HepG2 (cell line): Measurements from ENCODE around the gene AKAIN1. TPM values are rescaled to one million over a fixed set of nuclear protein-coding genes. Genes with fewer than 3 reads are reported as not detected.

ENCODE experiments used
- ATF7 ChIP-seq, 2 experiments: fragments of 450-650 bp in 1 of 2; sonication (generic) in 1 of 2; formaldehyde crosslinking in 1 of 2; IDR thresholded peaks; 2 replicates each; pipeline versions ENCODE4 v1.4.0 to v1.6.1; 2016 to 2020; ENCODE audit warnings: antibody characterized with exemption in 1 of 2, mild to moderate bottlenecking in 1 of 2, missing genetic modification reagents in 1 of 2
- HNRNPK ChIP-seq: fragments of 200-400 bp; formaldehyde crosslinking; IDR thresholded peaks from 2 replicates; pipeline ENCODE4 v1.6.1; 2018; ENCODE audit warnings: low read length, low read depth, moderate library complexity, mild to moderate bottlenecking; ENCODE audit not compliant: poor library complexity, severe bottlenecking
- JARID2 ChIP-seq: sonication (generic); formaldehyde crosslinking; IDR thresholded peaks from 2 replicates; pipeline ENCODE4 v1.8.1; 2023; ENCODE audit warnings: missing genetic modification reagents, inconsistent platforms; ENCODE audit not compliant: insufficient replicate concordance
- MATR3 ChIP-seq: sonication (generic); formaldehyde crosslinking; IDR thresholded peaks from 2 replicates; pipeline ENCODE4 v1.4.0; 2020; ENCODE audit warnings: missing genetic modification reagents
- MED13 ChIP-seq: sonication (generic); formaldehyde crosslinking; IDR thresholded peaks from 2 replicates; pipeline ENCODE4 v1.5.0; 2020; ENCODE audit warnings: missing genetic modification reagents
- NCOA5 ChIP-seq: sonication (generic); formaldehyde crosslinking; IDR thresholded peaks from 2 replicates; pipeline ENCODE4 v1.4.0; 2020; ENCODE audit warnings: missing genetic modification reagents
- NR2F1 ChIP-seq, 2 experiments: fragments of 450-650 bp in 1 of 2; formaldehyde crosslinking in 1 of 2; IDR thresholded peaks; 2 replicates each; pipeline versions ENCODE4 v1.5.0 to v1.6.1; 2016 to 2020; ENCODE audit warnings: mild to moderate bottlenecking in 1 of 2, missing compliant biosample characterization in 1 of 2, missing genetic modification reagents in 1 of 2, moderate library complexity in 1 of 2
- PCBP2 ChIP-seq: fragments of 200-400 bp; formaldehyde crosslinking; optimal IDR thresholded peaks from 2 replicates; pipeline ENCODE3; 2018; ENCODE audit warnings: low read length, low read depth; ENCODE audit not compliant: poor library complexity, severe bottlenecking
- RARA ChIP-seq: IDR thresholded peaks from 2 replicates; pipeline ENCODE4 v1.6.1; 2016; ENCODE audit warnings: missing genetic modification reagents, missing compliant biosample characterization
- SETDB1 ChIP-seq: sonication (generic); formaldehyde crosslinking; IDR thresholded peaks from 2 replicates; pipeline ENCODE4 v1.5.1; 2020; ENCODE audit warnings: missing genetic modification reagents, mild to moderate bottlenecking, borderline replicate concordance
- ZNF343 ChIP-seq: sonication (generic); formaldehyde crosslinking; IDR thresholded peaks from 2 replicates; pipeline ENCODE4 v1.4.0; 2020; ENCODE audit warnings: mild to moderate bottlenecking, missing genetic modification reagents
- ZNF577 ChIP-seq: sonication (generic); formaldehyde crosslinking; IDR thresholded peaks from 2 replicates; pipeline ENCODE4 v1.4.0; 2020; ENCODE audit warnings: mild to moderate bottlenecking, low read depth, missing genetic modification reagents, borderline replicate concordance
- ZNF841 ChIP-seq: sonication (generic); formaldehyde crosslinking; IDR thresholded peaks from 2 replicates; pipeline ENCODE4 v1.8.1; 2023; ENCODE audit warnings: missing genetic modification reagents, borderline replicate concordance
- polyA plus RNA-seq, 8 experiments: library from polyadenylated mRNA; depleted of rRNA in 3 of 8; stranded (reverse) in 7 of 8; unstranded in 1 of 8; fragments of >200 nt; fragmentation: Illumina TruSeq in 4 of 8; extraction: Trizol in 4 of 8; gene quantifications; 2 replicates each; pipeline versions ENCODE4 v1.2.1 to v1.2.3, GENCODE V29; 2011 to 2016; ENCODE audit warnings: low read depth in 4 of 8, missing spikeins in 1 of 8, mixed read lengths in 1 of 8; ENCODE audit not compliant: insufficient read depth in 1 of 8
- total RNA-seq, 5 experiments: library from RNA; depleted of rRNA; stranded (reverse); fragments of >200 nt; fragmentation: Illumina TruSeq; extraction: Trizol; gene quantifications; 2 replicates each; pipeline ENCODE4 v1.2.3, GENCODE V29; 2016; ENCODE audit warnings: low read depth in 1 of 5
- TF ChIP-seq, protein P1 (sequence below): sonication (generic); formaldehyde crosslinking; IDR thresholded peaks from 2 replicates; pipeline ENCODE4 v1.5.1; 2020; ENCODE audit warnings: missing genetic modification reagents, mild to moderate bottlenecking, borderline replicate concordance
- TF ChIP-seq, protein P2 (sequence below): sonication (generic); formaldehyde crosslinking; IDR thresholded peaks from 2 replicates; pipeline ENCODE4 v1.8.1; 2023; ENCODE audit warnings: mild to moderate bottlenecking, inconsistent platforms, moderate library complexity, missing genetic modification reagents, borderline replicate concordance
- TF ChIP-seq, protein P3 (sequence below): IDR thresholded peaks from 2 replicates; pipeline ENCODE4 v1.6.1; 2012; ENCODE audit warnings: low read length, improper control_type of control experiment
- TF ChIP-seq, protein P4 (sequence below): sonication (generic); formaldehyde crosslinking; IDR thresholded peaks from 2 replicates; pipeline ENCODE4 v1.4.0; 2020; ENCODE audit warnings: missing genetic modification reagents

The AKAIN1 gene
- total and polyA plus RNA-seq, 2 of the 13 experiments (the other 11 are each of a cell fraction or from before 2014, with no cell fraction given) = not detected

DNA sequence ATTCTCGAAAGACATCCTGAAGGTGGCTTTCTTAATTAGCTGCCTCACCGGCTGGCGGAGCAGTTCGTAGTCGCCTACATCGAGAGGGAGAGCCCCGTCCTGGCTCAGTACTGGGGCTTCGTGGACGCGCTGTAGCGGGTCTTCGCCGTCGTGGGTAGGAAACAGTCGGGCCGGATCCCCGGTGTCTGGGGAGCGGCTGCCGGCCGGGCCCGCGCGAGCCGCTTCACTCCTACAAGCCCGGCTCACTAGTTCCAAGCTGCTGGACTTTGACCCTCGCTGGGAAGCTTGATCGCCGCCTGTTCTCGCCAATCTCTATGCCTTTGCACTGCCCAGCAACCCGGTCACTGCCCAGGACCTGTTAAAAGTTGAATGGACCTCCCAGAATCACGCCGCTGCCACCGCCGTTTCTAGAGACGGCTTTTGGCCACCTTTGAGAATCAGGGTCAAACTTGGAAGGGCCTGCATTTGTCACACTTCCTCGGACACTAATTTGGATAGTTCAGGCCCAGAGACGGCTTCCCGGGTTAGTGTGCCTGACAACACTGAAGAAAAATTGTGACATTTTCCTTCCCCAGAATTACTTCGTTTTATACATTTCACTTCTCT lies 41.4 kb upstream of the AKAIN1 start (continued):
- TF ChIP-seq, protein P1, sequence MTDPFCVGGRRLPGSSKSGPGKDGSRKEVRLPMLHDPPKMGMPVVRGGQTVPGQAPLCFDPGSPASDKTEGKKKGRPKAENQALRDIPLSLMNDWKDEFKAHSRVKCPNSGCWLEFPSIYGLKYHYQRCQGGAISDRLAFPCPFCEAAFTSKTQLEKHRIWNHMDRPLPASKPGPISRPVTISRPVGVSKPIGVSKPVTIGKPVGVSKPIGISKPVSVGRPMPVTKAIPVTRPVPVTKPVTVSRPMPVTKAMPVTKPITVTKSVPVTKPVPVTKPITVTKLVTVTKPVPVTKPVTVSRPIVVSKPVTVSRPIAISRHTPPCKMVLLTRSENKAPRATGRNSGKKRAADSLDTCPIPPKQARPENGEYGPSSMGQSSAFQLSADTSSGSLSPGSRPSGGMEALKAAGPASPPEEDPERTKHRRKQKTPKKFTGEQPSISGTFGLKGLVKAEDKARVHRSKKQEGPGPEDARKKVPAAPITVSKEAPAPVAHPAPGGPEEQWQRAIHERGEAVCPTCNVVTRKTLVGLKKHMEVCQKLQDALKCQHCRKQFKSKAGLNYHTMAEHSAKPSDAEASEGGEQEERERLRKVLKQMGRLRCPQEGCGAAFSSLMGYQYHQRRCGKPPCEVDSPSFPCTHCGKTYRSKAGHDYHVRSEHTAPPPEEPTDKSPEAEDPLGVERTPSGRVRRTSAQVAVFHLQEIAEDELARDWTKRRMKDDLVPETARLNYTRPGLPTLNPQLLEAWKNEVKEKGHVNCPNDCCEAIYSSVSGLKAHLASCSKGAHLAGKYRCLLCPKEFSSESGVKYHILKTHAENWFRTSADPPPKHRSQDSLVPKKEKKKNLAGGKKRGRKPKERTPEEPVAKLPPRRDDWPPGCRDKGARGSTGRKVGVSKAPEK (CRISPR knock-in tag) = no peak
- TF ChIP-seq NCOA5 (CRISPR knock-in tag) (no peak), RARA (CRISPR knock-in tag) (no peak), ATF7 (IDR thresholded peaks at IDR 0.05) (no peak), ATF7 (CRISPR knock-in tag; IDR thresholded peaks at IDR 0.05) (no peak), ZNF577 (no peak), MATR3 (CRISPR knock-in tag) (no peak), JARID2 (no peak), ZNF343 (CRISPR knock-in tag) (no peak), SETDB1 (no peak), NR2F1 (CRISPR knock-in tag; IDR thresholded peaks at IDR 0.05) (no peak), MED13 (CRISPR knock-in tag) (no peak), ZNF841 (CRISPR knock-in tag) (no peak), HNRNPK (no peak), PCBP2 (no peak)
- TF ChIP-seq, protein P2, sequence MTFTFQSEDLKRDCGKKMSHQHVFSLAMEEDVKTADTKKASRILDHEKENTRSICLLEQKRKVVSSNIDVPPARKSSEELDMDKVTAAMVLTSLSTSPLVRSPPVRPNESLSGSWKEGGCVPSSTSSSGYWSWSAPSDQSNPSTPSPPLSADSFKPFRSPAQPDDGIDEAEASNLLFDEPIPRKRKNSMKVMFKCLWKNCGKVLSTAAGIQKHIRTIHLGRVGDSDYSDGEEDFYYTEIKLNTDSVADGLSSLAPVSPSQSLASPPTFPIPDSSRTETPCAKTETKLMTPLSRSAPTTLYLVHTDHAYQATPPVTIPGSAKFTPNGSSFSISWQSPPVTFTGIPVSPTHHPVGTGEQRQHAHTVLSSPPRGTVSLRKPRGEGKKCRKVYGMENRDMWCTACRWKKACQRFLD (CRISPR knock-in tag) = no peak; the same call in 1 of the 2 replicates
- TF ChIP-seq, protein P3, sequence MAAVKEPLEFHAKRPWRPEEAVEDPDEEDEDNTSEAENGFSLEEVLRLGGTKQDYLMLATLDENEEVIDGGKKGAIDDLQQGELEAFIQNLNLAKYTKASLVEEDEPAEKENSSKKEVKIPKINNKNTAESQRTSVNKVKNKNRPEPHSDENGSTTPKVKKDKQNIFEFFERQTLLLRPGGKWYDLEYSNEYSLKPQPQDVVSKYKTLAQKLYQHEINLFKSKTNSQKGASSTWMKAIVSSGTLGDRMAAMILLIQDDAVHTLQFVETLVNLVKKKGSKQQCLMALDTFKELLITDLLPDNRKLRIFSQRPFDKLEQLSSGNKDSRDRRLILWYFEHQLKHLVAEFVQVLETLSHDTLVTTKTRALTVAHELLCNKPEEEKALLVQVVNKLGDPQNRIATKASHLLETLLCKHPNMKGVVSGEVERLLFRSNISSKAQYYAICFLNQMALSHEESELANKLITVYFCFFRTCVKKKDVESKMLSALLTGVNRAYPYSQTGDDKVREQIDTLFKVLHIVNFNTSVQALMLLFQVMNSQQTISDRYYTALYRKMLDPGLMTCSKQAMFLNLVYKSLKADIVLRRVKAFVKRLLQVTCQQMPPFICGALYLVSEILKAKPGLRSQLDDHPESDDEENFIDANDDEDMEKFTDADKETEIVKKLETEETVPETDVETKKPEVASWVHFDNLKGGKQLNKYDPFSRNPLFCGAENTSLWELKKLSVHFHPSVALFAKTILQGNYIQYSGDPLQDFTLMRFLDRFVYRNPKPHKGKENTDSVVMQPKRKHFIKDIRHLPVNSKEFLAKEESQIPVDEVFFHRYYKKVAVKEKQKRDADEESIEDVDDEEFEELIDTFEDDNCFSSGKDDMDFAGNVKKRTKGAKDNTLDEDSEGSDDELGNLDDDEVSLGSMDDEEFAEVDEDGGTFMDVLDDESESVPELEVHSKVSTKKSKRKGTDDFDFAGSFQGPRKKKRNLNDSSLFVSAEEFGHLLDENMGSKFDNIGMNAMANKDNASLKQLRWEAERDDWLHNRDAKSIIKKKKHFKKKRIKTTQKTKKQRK = no peak
- TF ChIP-seq, protein P4, sequence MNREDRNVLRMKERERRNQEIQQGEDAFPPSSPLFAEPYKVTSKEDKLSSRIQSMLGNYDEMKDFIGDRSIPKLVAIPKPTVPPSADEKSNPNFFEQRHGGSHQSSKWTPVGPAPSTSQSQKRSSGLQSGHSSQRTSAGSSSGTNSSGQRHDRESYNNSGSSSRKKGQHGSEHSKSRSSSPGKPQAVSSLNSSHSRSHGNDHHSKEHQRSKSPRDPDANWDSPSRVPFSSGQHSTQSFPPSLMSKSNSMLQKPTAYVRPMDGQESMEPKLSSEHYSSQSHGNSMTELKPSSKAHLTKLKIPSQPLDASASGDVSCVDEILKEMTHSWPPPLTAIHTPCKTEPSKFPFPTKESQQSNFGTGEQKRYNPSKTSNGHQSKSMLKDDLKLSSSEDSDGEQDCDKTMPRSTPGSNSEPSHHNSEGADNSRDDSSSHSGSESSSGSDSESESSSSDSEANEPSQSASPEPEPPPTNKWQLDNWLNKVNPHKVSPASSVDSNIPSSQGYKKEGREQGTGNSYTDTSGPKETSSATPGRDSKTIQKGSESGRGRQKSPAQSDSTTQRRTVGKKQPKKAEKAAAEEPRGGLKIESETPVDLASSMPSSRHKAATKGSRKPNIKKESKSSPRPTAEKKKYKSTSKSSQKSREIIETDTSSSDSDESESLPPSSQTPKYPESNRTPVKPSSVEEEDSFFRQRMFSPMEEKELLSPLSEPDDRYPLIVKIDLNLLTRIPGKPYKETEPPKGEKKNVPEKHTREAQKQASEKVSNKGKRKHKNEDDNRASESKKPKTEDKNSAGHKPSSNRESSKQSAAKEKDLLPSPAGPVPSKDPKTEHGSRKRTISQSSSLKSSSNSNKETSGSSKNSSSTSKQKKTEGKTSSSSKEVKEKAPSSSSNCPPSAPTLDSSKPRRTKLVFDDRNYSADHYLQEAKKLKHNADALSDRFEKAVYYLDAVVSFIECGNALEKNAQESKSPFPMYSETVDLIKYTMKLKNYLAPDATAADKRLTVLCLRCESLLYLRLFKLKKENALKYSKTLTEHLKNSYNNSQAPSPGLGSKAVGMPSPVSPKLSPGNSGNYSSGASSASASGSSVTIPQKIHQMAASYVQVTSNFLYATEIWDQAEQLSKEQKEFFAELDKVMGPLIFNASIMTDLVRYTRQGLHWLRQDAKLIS = no peak
